ENCODE results near the gene DDX52. TPM values are rescaled to one million over a fixed set of nuclear protein-coding genes. Genes with fewer than 3 reads are reported as not detected.

Gene DDX52
- total and polyA plus RNA-seq, 2 donors: 17.2 to 17.4 TPM

DNA sequence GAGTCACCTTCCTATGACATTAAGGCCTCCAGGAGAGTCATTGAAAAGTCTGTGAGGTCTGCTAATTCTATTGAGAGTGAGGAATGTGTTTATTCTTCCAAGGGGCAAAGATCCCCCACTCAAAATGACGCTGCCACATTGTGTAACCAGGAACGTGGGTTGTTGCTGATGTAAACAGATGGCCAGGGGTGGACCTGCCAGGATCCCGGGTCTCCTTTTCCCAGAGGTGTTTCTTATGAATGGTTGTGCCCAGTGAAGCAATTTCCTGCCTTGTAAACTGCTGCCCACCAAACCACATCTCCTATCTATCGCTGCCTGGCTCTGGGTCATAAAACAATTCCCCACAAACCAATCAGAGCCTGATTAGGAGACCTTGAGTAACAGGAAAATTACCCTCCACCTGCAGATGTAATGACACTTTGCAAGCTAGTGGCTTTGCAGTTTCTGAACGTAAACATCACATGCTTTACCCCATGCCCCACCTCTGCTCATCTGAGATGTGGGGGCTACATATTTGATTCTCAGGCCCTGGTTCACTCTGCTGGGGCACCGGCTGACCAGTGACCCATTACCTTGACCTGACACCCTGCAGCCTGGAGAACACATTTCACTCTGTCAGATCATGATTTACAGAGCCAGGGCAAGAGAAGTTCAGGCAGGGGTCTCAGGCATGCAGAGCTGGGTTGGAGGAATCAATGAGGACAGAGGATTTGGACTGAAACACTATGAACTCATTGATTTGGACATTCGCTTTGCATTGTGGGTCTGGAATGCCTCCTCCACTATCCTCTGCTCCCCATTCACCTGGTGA lies 33.1 kb upstream of the DDX52 start:
- no peak for DNase-seq (ENCODE audit: low read depth in 6 of 9, low spot score in 9 of 9)
- Histone ChIP-seq H3K27me3 (ENCODE audit: control insufficient read depth in 2 of 2, insufficient read depth in 1 of 2, low read length in 1 of 2) (peaks cover 0 to 2% of the 10 kb centered on the region in 2 donors), H3K27ac (ENCODE audit: low read depth in 1 of 2, low read length in 1 of 2) (no peak overlapping the region), H3K36me3 (ENCODE audit: control insufficient read depth in 2 of 2, insufficient read depth in 2 of 2, low read length in 1 of 2) (no peaks in the 10 kb centered on the region), H3K9me3 (ENCODE audit: control insufficient read depth in 2 of 2, insufficient read depth in 1 of 2, low read length in 1 of 2) (peaks cover 0 to 3% of the 10 kb centered on the region in 2 donors), H3K4me3 (ENCODE audit: low read length in 2 of 2) (no peak overlapping the region), H3K4me1 (ENCODE audit: control insufficient read depth in 2 of 2, insufficient read depth in 2 of 2, low read length in 2 of 2) (no peaks in the 10 kb centered on the region)
- WGBS: 29% methylated on average over 7 of the region's 7 CpGs

DNA sequence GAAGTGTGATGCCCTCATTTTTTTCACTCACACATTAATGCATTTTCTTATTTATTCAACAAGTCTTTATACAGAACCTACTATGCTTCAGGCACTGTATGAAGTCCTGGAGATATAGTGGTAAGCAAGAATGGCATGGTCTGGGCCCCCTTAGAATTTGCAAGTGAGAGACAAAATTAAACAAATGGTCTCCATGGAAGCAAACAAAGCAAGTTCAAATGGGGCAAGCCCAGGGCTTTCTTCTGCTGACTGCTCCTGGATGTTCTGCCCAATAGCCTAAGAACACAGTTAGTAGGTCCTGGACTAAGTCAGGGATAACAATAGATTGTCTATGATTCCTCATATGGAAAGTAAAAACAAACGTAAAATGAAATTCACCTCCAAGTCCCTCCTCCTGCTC lies 31.3 kb upstream of the DDX52 start:
- H3K9me3 ChIP-seq (ENCODE audit: control insufficient read depth in 2 of 2, insufficient read depth in 1 of 2, low read length in 1 of 2): peaks cover 0 to 3% of the 10 kb centered on the region in 2 donors
- DNase-seq (ENCODE audit: low read depth in 6 of 9, low spot score in 9 of 9): no peak
- H3K4me3 ChIP-seq (ENCODE audit: low read length in 2 of 2): no peak overlapping the region
- 95% methylated on average over 1 of the region's 1 CpG for WGBS
- H3K36me3 ChIP-seq (ENCODE audit: control insufficient read depth in 2 of 2, insufficient read depth in 2 of 2, low read length in 1 of 2): no peaks in the 10 kb centered on the region
- peaks cover 0 to 2% of the 10 kb centered on the region in 2 donors for H3K27me3 ChIP-seq (ENCODE audit: control insufficient read depth in 2 of 2, insufficient read depth in 1 of 2, low read length in 1 of 2)
- H3K27ac ChIP-seq (ENCODE audit: low read depth in 1 of 2, low read length in 1 of 2): no peak overlapping the region
- no peaks in the 10 kb centered on the region for H3K4me1 ChIP-seq (ENCODE audit: control insufficient read depth in 2 of 2, insufficient read depth in 2 of 2, low read length in 2 of 2)

DNA sequence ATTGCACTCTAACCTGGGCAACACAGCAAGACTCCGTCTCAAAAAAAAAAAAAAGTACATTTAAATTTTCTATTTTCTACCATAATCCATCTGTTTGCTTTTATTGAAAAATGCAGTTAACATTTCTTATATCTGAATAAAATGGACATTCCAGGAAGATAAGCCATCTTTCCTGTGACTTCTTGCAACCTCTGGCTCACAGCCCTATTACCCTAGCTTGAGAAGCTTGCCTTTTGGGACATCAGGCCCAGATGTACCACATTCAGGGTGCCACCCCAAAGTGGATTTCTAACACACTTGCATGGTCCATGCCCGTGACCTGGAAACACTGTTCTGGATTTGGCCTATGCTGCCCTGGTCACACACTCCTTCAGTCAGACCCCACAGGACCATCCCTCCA lies 30.1 kb upstream of the DDX52 start:
- Histone ChIP-seq H3K27me3 (ENCODE audit: control insufficient read depth in 2 of 2, insufficient read depth in 1 of 2, low read length in 1 of 2) (peaks cover 0 to 2% of the 10 kb centered on the region in 2 donors), H3K4me1 (ENCODE audit: control insufficient read depth in 2 of 2, insufficient read depth in 2 of 2, low read length in 2 of 2) (no peaks in the 10 kb centered on the region), H3K9me3 (ENCODE audit: control insufficient read depth in 2 of 2, insufficient read depth in 1 of 2, low read length in 1 of 2) (peaks cover 0 to under 1% of the 10 kb centered on the region in 2 donors)

DNA sequence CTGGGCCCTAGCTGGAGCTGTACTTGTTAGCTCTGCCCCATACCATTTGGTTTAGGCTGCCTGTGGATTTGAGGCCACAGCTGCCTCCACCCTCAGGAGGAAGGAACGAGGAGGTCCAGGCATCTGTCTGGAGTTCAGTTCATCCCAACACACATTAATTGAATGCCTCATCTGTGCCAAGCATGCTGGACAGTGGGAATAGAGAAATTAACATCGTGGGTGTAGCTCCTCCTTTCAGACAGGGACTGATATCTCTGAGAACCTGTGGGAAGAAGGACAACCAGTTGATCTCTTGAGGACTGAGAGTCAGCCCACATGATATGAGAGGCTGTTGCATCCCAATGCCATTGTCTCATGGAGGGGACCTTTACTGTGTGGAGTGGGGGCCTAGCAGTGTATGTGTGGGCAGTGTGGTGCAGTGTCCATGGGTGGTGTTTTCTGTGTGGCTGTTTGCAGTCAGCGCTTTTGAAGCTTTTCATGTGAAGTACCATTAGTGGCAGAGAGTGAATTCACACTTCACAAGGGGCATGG lies 29.4 kb upstream of the DDX52 start:
- 94% methylated on average over 3 of the region's 3 CpGs for WGBS
- H3K36me3 ChIP-seq (ENCODE audit: control insufficient read depth in 2 of 2, insufficient read depth in 2 of 2, low read length in 1 of 2): no peaks in the 10 kb centered on the region
- no peaks in the 10 kb centered on the region for H3K4me1 ChIP-seq (ENCODE audit: control insufficient read depth in 2 of 2, insufficient read depth in 2 of 2, low read length in 2 of 2)
- H3K4me3 ChIP-seq (ENCODE audit: low read length in 2 of 2): no peak overlapping the region
- no peak overlapping the region for H3K27ac ChIP-seq (ENCODE audit: low read depth in 1 of 2, low read length in 1 of 2)
- DNase-seq (ENCODE audit: low read depth in 6 of 9, low spot score in 9 of 9): no peak
- no peaks in the 10 kb centered on the region for H3K9me3 ChIP-seq (ENCODE audit: control insufficient read depth in 2 of 2, insufficient read depth in 1 of 2, low read length in 1 of 2)
- H3K27me3 ChIP-seq (ENCODE audit: control insufficient read depth in 2 of 2, insufficient read depth in 1 of 2, low read length in 1 of 2): peaks cover 0 to 2% of the 10 kb centered on the region in 2 donors

More for the DNA sequence above, 30.1 kb upstream of the DDX52 start:
- Histone ChIP-seq H3K4me3 (ENCODE audit: low read length in 2 of 2) (no peak overlapping the region), H3K27ac (ENCODE audit: low read depth in 1 of 2, low read length in 1 of 2) (no peak overlapping the region), H3K36me3 (ENCODE audit: control insufficient read depth in 2 of 2, insufficient read depth in 2 of 2, low read length in 1 of 2) (no peaks in the 10 kb centered on the region)
- no peak for DNase-seq (ENCODE audit: low read depth in 6 of 9, low spot score in 9 of 9)
- WGBS: 96% methylated on average over 2 of the region's 2 CpGs

DNA sequence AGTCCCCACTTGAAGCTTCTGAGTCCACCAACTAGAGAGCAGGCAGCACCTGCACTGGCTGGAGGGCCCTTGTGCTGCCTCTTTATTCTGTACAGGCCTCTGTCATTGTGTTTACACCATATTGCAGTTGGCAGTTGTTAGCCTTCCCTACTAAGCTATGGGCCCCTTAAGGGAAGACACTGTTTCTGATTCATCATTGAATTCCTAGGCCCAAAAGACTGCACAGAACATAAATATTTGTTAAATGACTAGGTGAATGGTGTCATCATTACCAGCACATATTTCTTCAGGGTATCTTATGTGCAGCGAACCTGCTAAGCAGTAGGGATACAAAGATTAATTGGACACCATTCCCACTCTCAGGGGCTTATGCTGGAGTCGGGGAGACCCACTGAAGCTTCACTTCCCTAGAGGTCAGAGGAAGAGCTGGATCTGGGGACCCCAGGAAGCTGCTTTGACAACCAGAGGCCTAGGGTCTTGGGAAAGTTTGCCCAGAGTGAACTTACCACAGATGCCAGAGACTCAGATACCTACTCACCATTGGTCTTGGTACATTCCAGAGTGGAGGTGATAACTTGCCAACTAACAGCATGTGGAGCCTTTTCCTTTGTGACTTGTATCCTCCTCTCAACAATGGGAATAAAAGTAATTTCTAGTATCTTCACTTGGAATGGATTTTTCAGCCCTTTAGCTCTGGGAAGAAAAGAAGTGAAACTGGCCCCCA lies 28.7 kb upstream of the DDX52 start:
- WGBS: 93% methylated on average over 2 of the region's 2 CpGs
- H3K4me3 ChIP-seq (ENCODE audit: low read length in 2 of 2): no peak overlapping the region
- H3K4me1 ChIP-seq (ENCODE audit: control insufficient read depth in 2 of 2, insufficient read depth in 2 of 2, low read length in 2 of 2): no peaks in the 10 kb centered on the region
- H3K27me3 ChIP-seq (ENCODE audit: control insufficient read depth in 2 of 2, insufficient read depth in 1 of 2, low read length in 1 of 2): peaks cover 0 to 2% of the 10 kb centered on the region in 2 donors
- no peaks in the 10 kb centered on the region for H3K9me3 ChIP-seq (ENCODE audit: control insufficient read depth in 2 of 2, insufficient read depth in 1 of 2, low read length in 1 of 2)
- no peaks in the 10 kb centered on the region for H3K36me3 ChIP-seq (ENCODE audit: control insufficient read depth in 2 of 2, insufficient read depth in 2 of 2, low read length in 1 of 2)
- H3K27ac ChIP-seq (ENCODE audit: low read depth in 1 of 2, low read length in 1 of 2): no peak overlapping the region
- DNase-seq (ENCODE audit: low read depth in 6 of 9, low spot score in 9 of 9): no peak

DNA sequence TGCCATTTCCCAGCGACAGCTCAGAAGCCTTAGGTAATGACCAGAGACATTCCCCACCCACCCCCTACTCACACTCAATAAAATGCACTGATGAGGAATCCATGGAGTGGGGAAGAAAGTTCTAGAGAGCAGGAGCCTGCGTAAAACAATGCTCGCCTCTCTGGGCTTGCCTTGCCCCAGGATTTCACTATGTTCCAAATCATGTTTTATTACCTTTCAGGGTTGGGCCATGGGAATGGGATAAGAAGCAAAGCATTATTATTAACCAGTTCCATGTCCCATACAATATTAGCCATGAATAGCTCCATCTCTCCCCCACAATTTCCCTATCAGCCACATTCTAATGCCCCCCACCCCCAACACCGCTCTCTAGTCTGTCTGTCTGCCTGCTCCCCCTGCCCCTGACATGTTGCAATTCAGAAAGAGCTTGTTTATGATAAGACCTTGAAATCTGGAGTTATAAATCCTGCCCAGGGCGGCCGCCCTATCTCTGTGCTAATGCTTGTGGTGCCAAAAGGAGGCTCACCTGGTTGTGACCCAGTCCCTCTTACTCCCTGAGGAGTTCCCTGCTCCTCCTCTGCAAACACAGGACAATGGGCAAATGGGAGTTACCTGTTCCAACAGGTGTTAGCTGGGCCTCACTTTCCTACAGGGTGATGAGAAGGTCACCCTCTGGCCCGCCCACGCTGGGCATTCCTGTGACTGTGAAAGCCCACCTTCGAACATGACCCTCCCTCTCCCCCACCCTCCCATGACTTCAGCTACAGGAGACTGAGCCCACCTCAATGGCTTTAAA lies 28.0 kb upstream of the DDX52 start:
- WGBS: 97% methylated on average over 9 of the region's 9 CpGs
- no peak overlapping the region for H3K4me3 ChIP-seq (ENCODE audit: low read length in 2 of 2)
- H3K36me3 ChIP-seq (ENCODE audit: control insufficient read depth in 2 of 2, insufficient read depth in 2 of 2, low read length in 1 of 2): no peaks in the 10 kb centered on the region
- DNase-seq (ENCODE audit: low read depth in 6 of 9, low spot score in 9 of 9): no peak
- no peaks in the 10 kb centered on the region for H3K9me3 ChIP-seq (ENCODE audit: control insufficient read depth in 2 of 2, insufficient read depth in 1 of 2, low read length in 1 of 2)
- no peaks in the 10 kb centered on the region for H3K4me1 ChIP-seq (ENCODE audit: control insufficient read depth in 2 of 2, insufficient read depth in 2 of 2, low read length in 2 of 2)
- H3K27ac ChIP-seq (ENCODE audit: low read depth in 1 of 2, low read length in 1 of 2): no peak overlapping the region
- H3K27me3 ChIP-seq (ENCODE audit: control insufficient read depth in 2 of 2, insufficient read depth in 1 of 2, low read length in 1 of 2): no peaks in the 10 kb centered on the region

DNA sequence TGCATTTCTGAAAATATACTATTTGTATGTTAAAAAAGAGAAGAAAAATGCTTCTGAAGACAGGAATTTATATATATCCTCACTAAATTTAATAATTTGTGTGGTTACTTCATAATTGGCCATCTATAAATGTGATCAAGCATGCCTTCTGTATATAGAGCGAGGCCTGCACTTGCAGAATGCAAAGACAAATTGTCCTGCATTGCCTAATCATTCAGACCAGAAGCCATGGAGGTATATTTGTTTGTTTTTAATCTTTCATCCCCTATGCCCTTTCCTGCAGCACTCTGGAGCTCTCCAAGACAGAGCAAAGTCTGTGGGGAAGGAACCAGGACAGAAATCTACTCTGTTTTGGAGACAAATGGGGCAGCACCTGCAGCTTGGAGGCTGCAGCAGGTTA lies 23.8 kb upstream of the DDX52 start:
- Histone ChIP-seq H3K27me3 (ENCODE audit: control insufficient read depth in 2 of 2, insufficient read depth in 1 of 2, low read length in 1 of 2) (peaks cover 0 to 3% of the 10 kb centered on the region in 2 donors), H3K9me3 (ENCODE audit: control insufficient read depth in 2 of 2, insufficient read depth in 1 of 2, low read length in 1 of 2) (no peaks in the 10 kb centered on the region), H3K27ac (ENCODE audit: low read depth in 1 of 2, low read length in 1 of 2) (no peak overlapping the region), H3K4me3 (ENCODE audit: low read length in 2 of 2) (no peak overlapping the region), H3K36me3 (ENCODE audit: control insufficient read depth in 2 of 2, insufficient read depth in 2 of 2, low read length in 1 of 2) (no peaks in the 10 kb centered on the region), H3K4me1 (ENCODE audit: control insufficient read depth in 2 of 2, insufficient read depth in 2 of 2, low read length in 2 of 2) (no peaks in the 10 kb centered on the region)
- 99% methylated on average over 1 of the region's 1 CpG for WGBS
- DNase-seq (ENCODE audit: low read depth in 6 of 9, low spot score in 9 of 9): no peak

DNA sequence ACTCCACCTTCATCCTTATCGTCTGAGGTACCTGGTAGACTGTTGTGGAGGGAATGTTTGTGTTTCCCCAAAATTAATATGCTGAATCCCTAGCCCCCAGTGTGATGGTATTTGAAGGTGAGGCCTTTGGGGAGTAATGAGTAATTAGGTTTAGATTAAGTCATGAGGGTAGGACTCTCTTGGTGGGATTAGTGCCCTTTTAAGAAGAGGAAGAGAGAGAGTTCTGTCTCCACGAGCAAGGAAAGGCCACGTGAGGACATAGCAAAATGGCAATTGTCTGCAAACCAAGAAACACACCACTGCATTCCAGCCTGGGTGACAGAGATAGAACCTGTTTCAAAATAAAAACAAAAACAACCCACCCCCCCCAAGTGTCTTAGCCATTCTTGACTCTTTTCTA lies 21.0 kb upstream of the DDX52 start:
- Histone ChIP-seq H3K4me1 (ENCODE audit: control insufficient read depth in 2 of 2, insufficient read depth in 2 of 2, low read length in 2 of 2) (no peaks in the 10 kb centered on the region), H3K27me3 (ENCODE audit: control insufficient read depth in 2 of 2, insufficient read depth in 1 of 2, low read length in 1 of 2) (peaks cover 0 to 6% of the 10 kb centered on the region in 2 donors), H3K27ac (ENCODE audit: low read depth in 1 of 2, low read length in 1 of 2) (no peak overlapping the region), H3K9me3 (ENCODE audit: control insufficient read depth in 2 of 2, insufficient read depth in 1 of 2, low read length in 1 of 2) (no peaks in the 10 kb centered on the region), H3K36me3 (ENCODE audit: control insufficient read depth in 2 of 2, insufficient read depth in 2 of 2, low read length in 1 of 2) (no peaks in the 10 kb centered on the region), H3K4me3 (ENCODE audit: low read length in 2 of 2) (no peak overlapping the region)
- 96% methylated on average over 3 of the region's 3 CpGs for WGBS
- no peak for DNase-seq (ENCODE audit: low read depth in 6 of 9, low spot score in 9 of 9)
